Lower lobe of right lung (tissue), 2 donors: ENCODE results near the gene DUOXA1. TPM values are rescaled to one million over a fixed set of nuclear protein-coding genes. Genes with fewer than 3 reads are reported as not detected.

ENCODE experiments used
- ATAC-seq, 2 donors: fragments of 200-7000 bp; cut with Tn5 transposase; one replicate each; pipeline ENCODE4 v1.9.1; 2020 to 2022; ENCODE audit warnings: mild to moderate bottlenecking in 2 of 2, moderate library complexity in 2 of 2
- DNase-seq: peaks from one replicate; pipeline ENCODE4 v3.0.0-alpha.2; 2020
- H3K27ac ChIP-seq: fragments of 200-600 bp; one replicate; pipeline ENCODE4 v1.8.0; 2022
- H3K27me3 ChIP-seq: fragments of 200-600 bp; one replicate; pipeline ENCODE4 v1.8.0; 2022; ENCODE audit warnings: low read depth
- H3K36me3 ChIP-seq: fragments of 200-600 bp; one replicate; pipeline ENCODE4 v1.8.0; 2022; ENCODE audit warnings: mild to moderate bottlenecking
- H3K4me1 ChIP-seq: fragments of 200-600 bp; one replicate; pipeline ENCODE4 v1.8.0; 2022
- H3K4me3 ChIP-seq: fragments of 200-600 bp; one replicate; pipeline ENCODE4 v1.8.0; 2022; ENCODE audit warnings: mild to moderate bottlenecking
- H3K9me3 ChIP-seq: fragments of 200-600 bp; one replicate; pipeline ENCODE4 v1.8.0; 2022
- CTCF ChIP-seq: fragments of 200-600 bp; IDR thresholded peaks from one replicate; pipeline ENCODE4 v1.8.0; 2022; ENCODE audit warnings: antibody characterized with exemption, mild to moderate bottlenecking
- intact Hi-C: fragments of 100-400 bp; cut with DNase I; formaldehyde crosslinking; loops from one replicate; pipeline ENCODE4 v1.11.0; 2022
- total RNA-seq: library from RNA; stranded (reverse); fragmentation: NEBNext Ultra II Directional; extraction: Animal tissue kit (Norgen Biotek cat#: 25700); gene quantifications from one replicate; pipeline ENCODE4 v1.2.1, GENCODE V29; 2021
- donor health status: DM: no; HTN: yes; CAD: no; lungs with severe emphysema.

DUOXA1 gene
- total RNA-seq, 1 donor from 2014 or later = 131 TPM

- DNase-seq (no peak), ATAC-seq (no peak)
- Histone ChIP-seq H3K36me3 (peaks cover 9% of the 10 kb centered on the region), H3K4me1 (peaks cover 49% of the 10 kb centered on the region), H3K27me3 (no peaks in the 10 kb centered on the region), H3K9me3 (no peaks in the 10 kb centered on the region), H3K4me3 (no peak overlapping the region), H3K27ac (peak overlapping the region; percentile 99)
- no peak for TF ChIP-seq CTCF
- intact Hi-C loops = no loop called here
These were observed 35.9 kb upstream of the DUOXA1 start for GRCh38 chr15:45165536-45165935.

- no peak overlapping the region for H3K4me3 ChIP-seq
- H3K9me3 ChIP-seq = no peaks in the 10 kb centered on the region
- peaks cover 55% of the 10 kb centered on the region for H3K4me1 ChIP-seq
- no peaks in the 10 kb centered on the region for H3K27me3 ChIP-seq
- no peak for DNase-seq
- intact Hi-C loops = no loop called here
- TF ChIP-seq CTCF = no peak
- no peak for ATAC-seq
- no peak overlapping the region for H3K27ac ChIP-seq
- H3K36me3 ChIP-seq = peaks cover 15% of the 10 kb centered on the region
These were observed 35.2 kb upstream of the DUOXA1 start for GRCh38 chr15:45164914-45165313.

GRCh38 chr15:45163508-45163856 lies 33.8 kb upstream of the DUOXA1 start:
- no peak for TF ChIP-seq CTCF
- Histone ChIP-seq H3K4me1 (peaks cover 69% of the 10 kb centered on the region), H3K36me3 (peaks cover 16% of the 10 kb centered on the region), H3K9me3 (no peaks in the 10 kb centered on the region), H3K27me3 (no peaks in the 10 kb centered on the region), H3K27ac (peak overlapping the region; percentile 63), H3K4me3 (no peak overlapping the region)
- ATAC-seq (no peak), DNase-seq (no peak)
- intact Hi-C loops = no loop called here

DNA sequence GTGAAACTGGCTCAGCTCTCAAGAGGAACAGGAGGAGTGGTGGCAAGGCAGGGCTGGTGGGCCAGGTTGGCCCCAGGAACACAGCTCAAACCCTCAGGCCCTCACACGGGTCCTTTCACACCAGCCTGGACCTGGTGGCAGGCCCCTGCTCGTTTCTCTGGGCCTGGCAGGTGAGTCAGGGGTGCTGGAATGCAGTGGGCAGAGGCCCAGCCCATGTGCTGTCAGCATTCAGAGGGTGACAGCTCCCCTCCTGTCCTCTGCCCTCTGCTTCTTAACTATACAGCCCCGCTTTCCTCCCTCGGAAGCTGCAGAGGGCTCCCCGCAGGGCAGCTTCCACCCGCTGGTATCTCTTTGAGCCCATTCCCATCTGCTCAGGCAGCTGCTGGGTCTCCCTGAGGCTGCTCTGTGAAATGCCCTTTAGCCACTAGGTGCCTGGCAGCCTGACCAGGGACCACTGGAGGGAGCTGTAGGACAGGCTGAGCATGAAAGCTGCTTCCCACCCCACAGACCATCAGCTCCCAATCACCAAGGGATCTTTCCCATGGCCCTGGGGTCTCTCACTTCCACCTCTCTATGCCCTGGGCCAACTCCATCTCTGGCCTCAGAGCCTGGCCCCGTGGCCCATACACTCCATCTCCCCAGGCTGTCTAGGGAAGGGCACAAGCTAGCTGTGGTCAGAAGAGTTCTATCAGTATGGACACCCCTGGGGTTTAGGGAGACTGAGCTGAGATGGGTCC lies 33.3 kb upstream of the DUOXA1 start:
- H3K27me3 ChIP-seq = no peaks in the 10 kb centered on the region
- peaks cover 19% of the 10 kb centered on the region for H3K36me3 ChIP-seq
- ATAC-seq (peak; percentile 67 to 68), DNase-seq (peak; percentile 77)
- peaks cover 69% of the 10 kb centered on the region for H3K4me1 ChIP-seq
- H3K27ac ChIP-seq = peak overlapping the region; percentile 63
- no peak overlapping the region for H3K4me3 ChIP-seq
- no peaks in the 10 kb centered on the region for H3K9me3 ChIP-seq
- TF ChIP-seq CTCF = peak; percentile 84
- intact Hi-C loops = no loop called here

GRCh38 chr15:45161666-45162065 lies 32.0 kb upstream of the DUOXA1 start:
- no peak overlapping the region for H3K4me3 ChIP-seq
- H3K4me1 ChIP-seq = peaks cover 69% of the 10 kb centered on the region
- no peak for DNase-seq
- intact Hi-C loops = no loop called here
- H3K27me3 ChIP-seq = no peaks in the 10 kb centered on the region
- ATAC-seq = no peak
- TF ChIP-seq CTCF = no peak
- H3K36me3 ChIP-seq = peaks cover 30% of the 10 kb centered on the region
- no peaks in the 10 kb centered on the region for H3K9me3 ChIP-seq
- peak overlapping the region; percentile 32 for H3K27ac ChIP-seq
